Renal cortical epithelial cell (primary cell): ENCODE measurements around the gene COX10. TPM values are rescaled to one million over a fixed set of nuclear protein-coding genes. Genes with fewer than 3 reads are reported as not detected.
"Not testable (repeated sequence)": the region's sequence is repeated elsewhere in the genome, so short reads cannot be mapped to it uniquely, and the experiment has no call there.

Experiments used
- DNase-seq: peaks from one replicate; pipeline ENCODE4 v3.0.0-alpha.2; 2011; ENCODE audit warnings: low read depth
- total RNA-seq: library from RNA; depleted of rRNA; stranded (reverse); fragments of >200 nt; gene quantifications from 2 replicates; pipeline ENCODE4 v1.2.3, GENCODE V29; 2014

COX10 gene
- total RNA-seq, 1 donor from 2014 or later: 19.1 TPM

GRCh38 chr17:14205380-14205779, 136.1 kb downstream of the COX10 start:
- DNase-seq: no peak

DNA sequence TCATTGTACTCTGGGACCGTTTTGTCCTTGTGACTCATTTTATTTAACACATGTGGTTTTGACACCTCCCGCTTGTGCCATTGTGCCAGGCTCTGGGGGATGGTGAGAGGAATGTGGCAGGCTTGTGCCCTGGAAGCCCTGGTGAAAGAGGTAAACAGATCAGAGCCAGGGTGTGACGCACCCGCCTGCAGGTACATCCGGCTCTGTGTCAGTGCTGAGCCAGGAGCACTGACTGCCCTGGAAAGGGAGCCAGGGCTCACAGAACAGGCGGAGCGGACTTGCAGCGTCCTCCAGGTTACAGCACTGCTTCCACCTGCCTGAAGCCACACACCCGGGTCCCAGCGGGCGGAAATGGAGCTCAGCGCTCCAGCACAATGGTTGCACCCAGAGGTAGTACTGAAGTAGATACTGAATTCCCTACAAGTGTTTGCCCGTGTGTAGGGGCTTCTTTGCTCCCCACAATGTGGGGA, 136.7 kb downstream of the COX10 start:
- peak; percentile 81 for DNase-seq

DNA sequence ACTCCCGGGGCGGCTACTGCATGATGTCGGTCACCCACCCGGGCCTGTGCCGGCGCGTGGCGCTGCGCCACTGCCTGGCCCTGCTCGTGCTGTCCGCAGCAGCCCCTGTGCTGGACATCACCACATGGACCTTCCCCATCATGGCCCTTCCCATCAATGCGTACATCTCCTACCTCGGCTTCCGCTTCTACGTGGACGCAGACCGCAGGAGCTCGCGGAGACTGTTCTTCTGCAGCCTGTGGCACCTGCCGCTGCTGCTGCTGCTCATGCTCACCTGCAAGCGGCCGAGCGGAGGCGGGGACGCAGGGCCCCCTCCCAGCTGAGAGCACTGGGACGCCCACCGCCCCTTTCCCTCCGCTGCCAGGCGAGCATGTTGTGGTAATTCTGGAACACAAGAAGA, 137.6 kb downstream of the COX10 start:
- no peak for DNase-seq

DNA sequence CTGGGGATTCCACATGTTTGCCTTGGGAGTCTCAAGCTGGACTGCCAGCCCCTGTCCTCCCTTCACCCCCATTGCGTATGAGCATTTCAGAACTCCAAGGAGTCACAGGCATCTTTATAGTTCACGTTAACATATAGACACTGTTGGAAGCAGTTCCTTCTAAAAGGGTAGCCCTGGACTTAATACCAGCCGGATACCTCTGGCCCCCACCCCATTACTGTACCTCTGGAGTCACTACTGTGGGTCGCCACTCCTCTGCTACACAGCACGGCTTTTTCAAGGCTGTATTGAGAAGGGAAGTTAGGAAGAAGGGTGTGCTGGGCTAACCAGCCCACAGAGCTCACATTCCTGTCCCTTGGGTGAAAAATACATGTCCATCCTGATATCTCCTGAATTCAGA, 138.5 kb downstream of the COX10 start:
- DNase-seq: no peak

- no peak for DNase-seq
Observed at GRCh38 chr17:14209215-14209614, 139.9 kb downstream of the COX10 start.

- DNase-seq: no peak
Observed at GRCh38 chr17:14211246-14211645, 141.9 kb downstream of the COX10 start.

GRCh38 chr17:14211801-14212200, 142.5 kb downstream of the COX10 start:
- DNase-seq: no peak

- DNase-seq: no peak
Observed at GRCh38 chr17:14212401-14212800, 143.1 kb downstream of the COX10 start.

DNA sequence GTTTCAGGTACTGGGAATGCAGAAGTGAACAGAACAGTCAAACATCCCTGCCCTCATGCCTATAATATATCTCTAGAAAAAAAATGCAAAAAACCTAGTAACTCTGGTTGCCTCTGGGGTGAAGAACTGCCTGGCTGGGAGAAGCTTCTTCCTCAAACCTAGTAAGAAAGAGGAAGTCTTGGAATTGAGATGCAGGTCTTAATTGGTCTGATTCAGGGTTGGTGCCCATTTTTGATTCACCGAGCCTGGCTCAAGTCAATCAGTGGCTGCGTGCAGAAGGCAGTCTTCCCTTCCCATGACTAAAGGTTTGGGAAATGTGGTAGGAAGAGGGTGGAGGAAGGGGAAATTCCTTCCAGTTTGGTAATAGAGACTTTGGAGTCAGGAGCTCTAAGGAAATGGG, 145.0 kb downstream of the COX10 start:
- no peak for DNase-seq

- no peak for DNase-seq
Observed at GRCh38 chr17:14222611-14223010, 153.3 kb downstream of the COX10 start.

DNA sequence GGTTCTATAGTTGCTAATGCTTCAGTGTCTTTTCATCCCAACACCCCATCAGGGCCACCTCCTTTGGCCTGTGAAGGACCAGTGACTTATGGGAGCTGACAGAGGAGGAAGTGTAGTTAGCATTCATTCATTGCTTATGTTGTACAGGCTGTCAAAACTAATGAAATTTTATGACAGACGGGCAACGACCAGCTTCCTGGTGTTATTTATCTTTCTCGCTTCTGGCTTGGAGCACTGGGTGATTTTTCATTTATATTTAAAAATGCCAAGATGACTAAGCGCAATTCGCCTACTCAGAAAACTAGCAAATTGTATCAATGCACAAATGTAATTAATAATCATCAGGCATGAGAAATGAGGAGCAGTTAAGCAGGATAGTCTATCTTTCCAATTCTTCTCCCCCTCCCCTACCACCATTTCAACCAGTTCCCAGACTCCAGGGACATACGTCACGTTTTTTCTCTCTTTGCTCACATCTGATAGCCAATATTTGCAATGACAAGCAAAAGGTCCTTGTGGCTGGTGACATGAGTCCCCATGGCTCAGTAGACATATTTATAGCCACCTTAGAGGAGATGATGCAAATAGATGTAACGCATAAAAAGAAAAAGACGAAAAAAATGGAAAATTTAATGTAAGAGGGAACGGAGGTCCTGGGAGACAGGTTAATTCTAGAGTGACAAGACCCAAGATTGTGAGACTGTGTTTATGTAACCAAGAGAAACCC, 156.1 kb downstream of the COX10 start:
- no peak for DNase-seq

DNA sequence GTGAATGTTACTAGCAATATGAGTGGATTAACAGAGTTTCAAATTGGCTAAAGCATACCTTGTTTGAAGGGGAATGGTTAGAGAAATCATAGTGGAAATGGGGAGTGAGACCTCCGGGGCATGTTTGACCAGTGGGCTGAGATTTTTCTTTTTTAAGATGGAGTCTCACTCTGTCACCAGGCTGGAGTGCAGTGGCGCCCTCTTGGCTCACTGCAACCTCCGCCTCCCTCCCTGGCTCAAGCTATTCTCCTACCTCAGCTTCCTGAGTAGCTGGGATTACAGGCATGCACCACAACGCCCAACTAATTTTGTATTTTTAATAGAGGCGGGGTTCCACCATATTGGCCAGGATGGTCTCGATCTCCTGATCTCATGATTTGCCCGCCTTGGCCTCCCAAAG, 157.7 kb downstream of the COX10 start:
- no peak for DNase-seq

DNA sequence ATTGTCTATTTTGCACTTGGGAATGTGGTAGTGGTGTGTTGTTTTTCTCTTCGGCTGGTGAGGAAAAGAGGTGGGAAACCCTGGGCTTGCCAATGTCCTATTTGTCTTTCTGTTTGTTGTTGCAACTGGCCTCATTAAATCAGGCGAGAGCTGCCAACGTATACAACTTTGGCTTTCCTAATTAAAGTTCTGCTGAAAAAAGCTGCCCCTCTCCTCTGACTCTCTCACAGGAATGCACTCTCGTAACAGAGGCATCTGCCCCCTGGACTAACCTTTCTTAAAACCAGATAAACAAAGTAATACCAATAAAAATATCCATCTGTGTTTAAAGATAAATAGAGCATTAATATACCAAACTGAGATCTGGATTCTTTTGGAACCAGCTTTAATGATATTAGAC, 159.6 kb downstream of the COX10 start:
- no peak for DNase-seq

DNA sequence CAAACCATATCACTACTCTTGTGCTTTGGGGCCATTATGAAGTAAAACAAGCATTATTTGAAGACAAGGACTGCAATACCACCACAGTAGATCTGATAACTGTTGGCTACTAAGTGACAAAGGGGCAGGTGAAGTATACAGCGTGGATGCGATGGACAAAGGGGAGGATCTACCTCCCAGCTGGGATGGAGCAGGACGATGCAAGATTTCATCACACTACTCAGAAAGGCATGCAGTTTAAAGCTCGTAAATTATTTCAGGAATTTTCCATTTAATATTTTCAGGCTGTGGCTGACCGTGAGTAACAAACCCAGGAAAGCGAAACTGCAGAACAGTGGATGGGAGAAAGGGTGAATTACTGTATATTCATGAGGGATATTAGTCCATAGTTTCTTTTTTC, 161.9 kb downstream of the COX10 start:
- not testable (repeated sequence) for DNase-seq

DNA sequence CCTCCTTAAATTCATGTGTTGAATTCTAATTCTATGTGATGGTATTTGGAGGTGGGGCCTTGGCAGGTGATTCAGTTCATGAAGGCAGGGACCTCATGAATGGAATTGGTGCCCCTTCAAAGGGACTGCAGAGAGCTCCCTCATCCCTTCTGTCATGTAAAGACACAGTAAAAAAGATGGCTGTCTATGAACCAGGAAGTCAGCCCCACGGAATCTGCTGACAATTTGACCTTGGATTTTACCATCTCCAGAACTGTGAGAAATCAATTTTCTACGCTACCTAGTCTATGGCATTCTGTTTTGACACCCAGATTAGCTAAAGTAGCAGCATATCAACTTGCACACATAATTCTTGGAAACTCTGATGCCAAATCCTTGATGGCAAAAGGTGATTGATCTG, 165.7 kb downstream of the COX10 start:
- not testable (repeated sequence) for DNase-seq

DNA sequence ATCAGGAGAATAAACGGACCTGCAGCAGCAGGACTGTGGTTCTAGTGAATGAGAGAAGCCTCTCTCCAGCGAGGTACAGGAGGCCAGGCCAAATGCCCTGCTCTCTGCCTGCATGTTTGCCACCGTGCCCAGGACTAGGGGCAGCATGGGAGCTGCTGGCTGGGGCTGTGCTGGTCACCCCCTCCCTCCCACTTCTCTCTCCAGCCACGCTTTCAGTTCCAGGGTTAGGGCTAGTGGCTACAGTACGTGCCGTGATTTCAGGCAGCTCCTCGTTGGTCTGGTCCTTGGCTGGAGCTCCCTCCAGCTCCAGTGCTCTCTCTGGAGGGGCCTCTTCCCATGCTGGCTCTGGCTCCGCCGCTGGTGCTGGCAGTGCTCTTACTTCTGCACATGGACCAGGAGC, 166.7 kb downstream of the COX10 start:
- not testable (repeated sequence) for DNase-seq

DNA sequence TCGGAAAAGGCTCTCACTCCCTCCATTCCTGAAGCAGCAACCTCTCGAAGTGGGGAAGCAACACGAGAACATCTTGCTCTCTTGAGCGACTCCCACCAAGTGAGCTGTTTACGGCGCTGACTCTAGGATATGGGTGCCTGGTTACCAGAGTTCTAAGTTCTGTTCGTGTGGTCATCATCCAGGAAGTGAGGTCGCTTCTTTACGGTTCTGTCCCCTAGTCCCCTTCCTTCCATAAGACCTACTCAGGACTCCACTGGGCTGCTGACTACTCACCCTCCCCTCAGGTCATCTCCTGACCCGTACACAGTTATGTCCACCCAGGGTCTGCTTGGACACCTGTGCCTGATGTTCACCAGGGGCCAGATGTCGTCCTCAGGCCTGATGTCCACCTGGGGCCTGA, 167.5 kb downstream of the COX10 start, which contains the start of gene CDRT15:
CDRT15 (minus strand) TSS at position 101 of the 400 bp plus-strand sequence; CDS start at position 72, 29 bp downstream.
- DNase-seq: not testable (repeated sequence)

- not testable (repeated sequence) for DNase-seq
Observed at GRCh38 chr17:14239271-14239670, 170.0 kb downstream of the COX10 start.

DNA sequence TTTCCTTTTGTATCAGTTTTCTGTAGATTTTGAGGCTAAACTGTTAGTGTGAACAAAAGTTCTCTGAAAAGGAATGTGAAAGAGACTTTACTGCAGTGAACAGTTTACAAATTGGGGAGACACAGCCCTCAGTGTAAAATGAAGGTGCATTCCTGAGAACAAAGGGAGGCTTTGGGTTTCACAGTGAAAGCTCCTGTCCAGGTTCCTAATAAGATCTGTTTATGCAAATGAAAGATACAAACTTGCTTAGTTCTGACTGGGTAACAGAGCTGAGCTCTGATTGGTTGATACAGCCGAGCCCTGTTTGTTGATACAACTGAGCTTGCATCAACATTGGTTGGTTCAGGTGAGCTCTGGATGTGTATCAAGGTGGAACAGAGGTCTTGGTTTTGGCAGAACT, 175.7 kb downstream of the COX10 start:
- DNase-seq: no peak

- DNase-seq: no peak
Observed at GRCh38 chr17:14245629-14246028, 176.3 kb downstream of the COX10 start.
